COR-L47 (cell line): Measurements from ENCODE around the gene PAQR4.

Experiments used
- DNase-seq: peaks from one replicate; lab custom pipeline; 2025; lab: John Stamatoyannopoulos, UW

PAQR4 gene

GRCh38 chr16:3007059-3007956 is 38.2 kb downstream of the PAQR4 start:
- DNase-seq = no peak

GRCh38 chr16:3007957-3008689 is 39.0 kb downstream of the PAQR4 start:
- DNase-seq = no peak

GRCh38 chr16:3008690-3009037 is 39.5 kb downstream of the PAQR4 start:
- no peak for DNase-seq

- no peak for DNase-seq
Measured at GRCh38 chr16:3009568-3010390, 40.6 kb downstream of the PAQR4 start.

- no peak for DNase-seq
Measured at GRCh38 chr16:3010510-3010909, 41.4 kb downstream of the PAQR4 start.

GRCh38 chr16:3012246-3012645 is 43.1 kb downstream of the PAQR4 start:
- DNase-seq = peak; percentile 85

- peak; percentile 84 for DNase-seq
Measured at GRCh38 chr16:3012828-3013420, 43.8 kb downstream of the PAQR4 start, which contains the start of gene CLDN9. CLDN9 (plus strand) TSS chr16:3012923; CDS start chr16:3013363, 440 bp downstream.

GRCh38 chr16:3013491-3013951 is 44.4 kb downstream of the PAQR4 start:
- no peak for DNase-seq

GRCh38 chr16:3013998-3014690 is 45.0 kb downstream of the PAQR4 start:
- no peak for DNase-seq

GRCh38 chr16:3014971-3015370 is 45.8 kb downstream of the PAQR4 start:
- DNase-seq = no peak

GRCh38 chr16:3015865-3016521 is 46.8 kb downstream of the PAQR4 start:
- no peak for DNase-seq

GRCh38 chr16:3017344-3017743 is 48.2 kb downstream of the PAQR4 start:
- no peak for DNase-seq

GRCh38 chr16:3017794-3018506 is 48.8 kb downstream of the PAQR4 start, which contains the start of gene CLDN6:
CLDN6 (minus strand) TSS chr16:3018183; CDS start chr16:3016021, 2,162 bp downstream.
- no peak for DNase-seq

- no peak for DNase-seq
Measured at GRCh38 chr16:3019594-3020246, 50.6 kb downstream of the PAQR4 start.

- peak; percentile 39 for DNase-seq
Measured at GRCh38 chr16:3020247-3020603, 51.1 kb downstream of the PAQR4 start, which contains the start of gene TNFRSF12A. TNFRSF12A (plus strand) TSS chr16:3020368; CDS start chr16:3020398, 30 bp downstream.

- no peak for DNase-seq
Measured at GRCh38 chr16:3020604-3021448, 51.7 kb downstream of the PAQR4 start.

GRCh38 chr16:3021449-3022207 is 52.5 kb downstream of the PAQR4 start:
- DNase-seq = peak; percentile 38
